SKM-1 treated with dmso at 0.1 percent for 144 hours (cell line): ENCODE data around the gene HOXA11.

Experiments used
- DNase-seq: peaks from one replicate; lab custom pipeline; 2025; ENCODE audit not compliant: unreplicated experiment; lab: John Stamatoyannopoulos, UW

The HOXA11 gene

GRCh38 chr7:27148756-27149641, 36.0 kb downstream of the HOXA11 start:
- no peak for DNase-seq

GRCh38 chr7:27148031-27148755, 36.8 kb downstream of the HOXA11 start:
- no peak for DNase-seq

GRCh38 chr7:27147199-27148030, 37.6 kb downstream of the HOXA11 start, which contains the start of gene HOXA6:
Gene HOXA6, minus strand, starts transcription at chr7:27147774. Its CDS starts 25 bp downstream, at chr7:27147749.
- no peak for DNase-seq

- no peak for DNase-seq
Measured at GRCh38 chr7:27146491-27147198, 38.4 kb downstream of the HOXA11 start.

GRCh38 chr7:27145914-27146412, 39.1 kb downstream of the HOXA11 start:
- DNase-seq, result no peak

- DNase-seq, result no peak
Measured at GRCh38 chr7:27145165-27145913, 39.7 kb downstream of the HOXA11 start.

- DNase-seq, result no peak
Measured at GRCh38 chr7:27144781-27145164, 40.3 kb downstream of the HOXA11 start.

- DNase-seq, result no peak
Measured at GRCh38 chr7:27143950-27144780, 40.9 kb downstream of the HOXA11 start.

GRCh38 chr7:27143023-27143949, 41.7 kb downstream of the HOXA11 start, which contains the start of gene HOXA5:
Gene HOXA5, minus strand, starts transcription at chr7:27143681. Its CDS starts 74 bp downstream, at chr7:27143607.
- DNase-seq, result no peak

GRCh38 chr7:27142580-27143022, 42.4 kb downstream of the HOXA11 start:
- no peak for DNase-seq

- no peak for DNase-seq
Measured at GRCh38 chr7:27141923-27142579, 43.0 kb downstream of the HOXA11 start.

GRCh38 chr7:27141137-27141922, 43.7 kb downstream of the HOXA11 start:
- DNase-seq, result no peak

- no peak for DNase-seq
Measured at GRCh38 chr7:27140126-27140857, 44.7 kb downstream of the HOXA11 start.

GRCh38 chr7:27139334-27140125, 45.5 kb downstream of the HOXA11 start:
- no peak for DNase-seq

GRCh38 chr7:27138985-27139333, 46.1 kb downstream of the HOXA11 start:
- DNase-seq, result no peak
